CD4-positive, alpha-beta T cell (primary cell): Measurements from ENCODE around the gene FILIP1. TPM values are rescaled to one million over a fixed set of nuclear protein-coding genes. Genes with fewer than 3 reads are reported as not detected.

Experiments used
- ATAC-seq: fragments of 200-7000 bp; cut with Tn5 transposase; one replicate; pipeline ENCODE4 v1.10.0; 2022; ENCODE audit warnings: mild to moderate bottlenecking; ENCODE audit not compliant: poor library complexity
- CTCF ChIA-PET: fragments of 350-600 bp; sonication (Branson Sonifier 250); formaldehyde crosslinking; loops from one replicate; lab custom pipeline; 2021; ENCODE audit warnings: antibody characterized with exemption, inconsistent platforms; lab: Charles Lee
- POLR2A ChIA-PET: fragments of 350-600 bp; sonication (Branson Sonifier 250); formaldehyde crosslinking; loops from one replicate; lab custom pipeline; 2021; ENCODE audit warnings: antibody characterized with exemption, inconsistent platforms; lab: Charles Lee
- DNase-seq, 14 experiments: peaks; one replicate each; pipeline ENCODE4 v3.0.0-alpha.2; 2013 to 2020; ENCODE audit warnings: mixed read lengths in 2 of 14
- H3K27ac ChIP-seq, 2 donors: one replicate each; pipeline versions ENCODE4 v1.5.1 to v1.7.0; 2013; ENCODE audit warnings: low read length in 2 of 2, low read depth in 1 of 2, mild to moderate bottlenecking in 1 of 2
- H3K27me3 ChIP-seq, 2 experiments: 1 replicate in 1 of 2; 2 replicates in 1 of 2; pipeline versions ENCODE4 v1.6.1 to v1.7.0; 2013; ENCODE audit warnings: low read length in 2 of 2, control low read depth in 1 of 2, mild to moderate bottlenecking in 1 of 2, moderate library complexity in 1 of 2; ENCODE audit not compliant: insufficient read depth in 2 of 2, control insufficient read depth in 1 of 2
- H3K36me3 ChIP-seq: one replicate; pipeline ENCODE4 v1.6.1; 2013; ENCODE audit warnings: low read length, control low read depth; ENCODE audit not compliant: insufficient read depth
- H3K4me1 ChIP-seq: one replicate; pipeline ENCODE4 v1.6.1; 2013; ENCODE audit warnings: low read length, control low read depth; ENCODE audit not compliant: insufficient read depth
- H3K4me3 ChIP-seq: one replicate; pipeline ENCODE4 v1.5.1; 2013; ENCODE audit warnings: mild to moderate bottlenecking, low read length, moderate library complexity
- H3K9me3 ChIP-seq, 2 experiments: 1 replicate in 1 of 2; 2 replicates in 1 of 2; pipeline versions ENCODE4 v1.6.1 to v1.7.0; 2013; ENCODE audit warnings: low read length in 2 of 2, mild to moderate bottlenecking in 2 of 2, control low read depth in 1 of 2, moderate library complexity in 1 of 2; ENCODE audit not compliant: control insufficient read depth in 1 of 2, insufficient read depth in 1 of 2
- H3K27ac Mint-ChIP-seq: one replicate; pipeline ENCODE4 v1.8.0; 2020; ENCODE audit warnings: mixed read lengths
- H3K27me3 Mint-ChIP-seq: one replicate; pipeline ENCODE4 v1.8.0; 2021; ENCODE audit warnings: mixed read lengths
- H3K36me3 Mint-ChIP-seq: one replicate; pipeline ENCODE4 v1.8.0; 2021; ENCODE audit warnings: low read depth, mixed read lengths
- H3K4me1 Mint-ChIP-seq: one replicate; pipeline ENCODE4 v1.8.0; 2021; ENCODE audit warnings: low read depth, mixed read lengths
- H3K4me3 Mint-ChIP-seq: one replicate; pipeline ENCODE4 v1.8.0; 2020; ENCODE audit warnings: mild to moderate bottlenecking, mixed read lengths
- H3K9me3 Mint-ChIP-seq: one replicate; pipeline ENCODE4 v1.8.0; 2020; ENCODE audit warnings: mixed read lengths
- CTCF ChIP-seq: fragments of 200-600 bp; IDR thresholded peaks from one replicate; pipeline ENCODE4 v1.8.0; 2022; ENCODE audit warnings: antibody characterized with exemption, mild to moderate bottlenecking
- intact Hi-C, 2 experiments: fragments of 100-400 bp; cut with DNase I in 1 of 2; cut with micrococcal nuclease in 1 of 2; formaldehyde crosslinking; loops; one replicate each; pipeline versions ENCODE4 v1.15.1 to v1.9.0; 2023 to 2025; cut with DNase I, micrococcal nuclease
- total RNA-seq, 174 experiments: library from RNA in 2 of 174; stranded (reverse) in 2 of 174; gene quantifications; one replicate each; pipeline ENCODE4 v1.2.3 and lab custom pipeline; 2021 to 2026

The FILIP1 gene
- total RNA-seq, 2 experiments from 2014 or later = 0.06 TPM; not detected in 1

GRCh38 chr6:75479712-75480111, 13.9 kb downstream of the FILIP1 start:
- ATAC-seq = no peak
- Histone ChIP-seq H3K36me3 (no peaks in the 10 kb centered on the region), H3K9me3 (no peaks in the 10 kb centered on the region), H3K27me3 (peaks cover 4 to 6% of the 10 kb centered on the region in 2 experiments), H3K4me1 (no peaks in the 10 kb centered on the region), H3K4me3 (no peak overlapping the region), H3K27ac (no peak overlapping the region)
- Mint-ChIP-seq H3K9me3 (no peaks in the 10 kb centered on the region), H3K4me1 (no peaks in the 10 kb centered on the region), H3K36me3 (no peaks in the 10 kb centered on the region), H3K4me3 (no peak overlapping the region), H3K27me3 (peaks cover 25% of the 10 kb centered on the region), H3K27ac (no peak overlapping the region)
- DNase-seq = no peak
- TF ChIP-seq CTCF = no peak
- POLR2A ChIA-PET = no interaction called here
- CTCF ChIA-PET = no interaction called here
- intact Hi-C loops = no loop called here

DNA sequence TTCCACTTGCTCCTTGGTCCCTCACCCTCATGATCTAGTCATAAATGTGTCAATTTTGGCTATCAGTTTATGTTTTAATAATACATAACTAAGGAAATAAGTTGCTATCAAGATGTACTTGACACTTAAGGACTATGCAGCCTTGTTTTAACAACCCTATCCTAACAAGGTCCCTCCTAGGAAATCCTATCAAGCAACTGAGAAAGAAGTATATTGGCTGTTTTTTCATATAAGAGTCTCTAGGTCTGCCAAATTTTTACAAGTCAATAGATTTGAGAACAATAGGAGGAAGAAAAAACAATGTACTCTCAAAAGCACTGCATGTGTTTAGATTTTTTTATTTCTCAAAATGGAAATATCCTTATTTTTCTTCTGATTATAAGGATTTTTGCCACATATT, 14.7 kb downstream of the FILIP1 start:
- H3K27ac Mint-ChIP-seq = no peak overlapping the region
- peaks cover 30% of the 10 kb centered on the region for H3K27me3 Mint-ChIP-seq
- TF ChIP-seq CTCF = no peak
- intact Hi-C loops = no loop called here
- H3K9me3 ChIP-seq = no peaks in the 10 kb centered on the region
- H3K27me3 ChIP-seq = peaks cover 4 to 6% of the 10 kb centered on the region in 2 experiments
- no peaks in the 10 kb centered on the region for H3K9me3 Mint-ChIP-seq
- H3K4me1 ChIP-seq = no peaks in the 10 kb centered on the region
- no peak overlapping the region for H3K27ac ChIP-seq
- DNase-seq (no peak), ATAC-seq (no peak)
- H3K4me1 Mint-ChIP-seq = no peaks in the 10 kb centered on the region
- ChIA-PET POLR2A (no interaction called here), CTCF (no interaction called here)
- no peak overlapping the region for H3K4me3 Mint-ChIP-seq
- no peaks in the 10 kb centered on the region for H3K36me3 ChIP-seq
- no peak overlapping the region for H3K4me3 ChIP-seq
- H3K36me3 Mint-ChIP-seq = no peaks in the 10 kb centered on the region

GRCh38 chr6:75472885-75473284, 20.7 kb downstream of the FILIP1 start:
- no peaks in the 10 kb centered on the region for H3K36me3 Mint-ChIP-seq
- peaks cover 26% of the 10 kb centered on the region for H3K27me3 Mint-ChIP-seq
- Histone ChIP-seq H3K4me1 (no peaks in the 10 kb centered on the region), H3K4me3 (no peak overlapping the region), H3K9me3 (no peaks in the 10 kb centered on the region), H3K27me3 (peaks cover 0 to 6% of the 10 kb centered on the region in 2 experiments), H3K36me3 (no peaks in the 10 kb centered on the region), H3K27ac (no peak overlapping the region)
- no peak for TF ChIP-seq CTCF
- H3K4me3 Mint-ChIP-seq = no peak overlapping the region
- no peak overlapping the region for H3K27ac Mint-ChIP-seq
- CTCF ChIA-PET = no interaction called here
- no peak for ATAC-seq
- POLR2A ChIA-PET = no interaction called here
- no peak for DNase-seq
- intact Hi-C loops = no loop called here
- H3K4me1 Mint-ChIP-seq = no peaks in the 10 kb centered on the region
- no peaks in the 10 kb centered on the region for H3K9me3 Mint-ChIP-seq
